ENCODE results near the gene SLC25A14. TPM values are rescaled to one million over a fixed set of nuclear protein-coding genes. Genes with fewer than 3 reads are reported as not detected.

SLC25A14 gene
- polyA plus RNA-seq, 2 of the 4 experiments (the other 2 are of a cell fraction), result 23.0 to 34.8 TPM

DNA sequence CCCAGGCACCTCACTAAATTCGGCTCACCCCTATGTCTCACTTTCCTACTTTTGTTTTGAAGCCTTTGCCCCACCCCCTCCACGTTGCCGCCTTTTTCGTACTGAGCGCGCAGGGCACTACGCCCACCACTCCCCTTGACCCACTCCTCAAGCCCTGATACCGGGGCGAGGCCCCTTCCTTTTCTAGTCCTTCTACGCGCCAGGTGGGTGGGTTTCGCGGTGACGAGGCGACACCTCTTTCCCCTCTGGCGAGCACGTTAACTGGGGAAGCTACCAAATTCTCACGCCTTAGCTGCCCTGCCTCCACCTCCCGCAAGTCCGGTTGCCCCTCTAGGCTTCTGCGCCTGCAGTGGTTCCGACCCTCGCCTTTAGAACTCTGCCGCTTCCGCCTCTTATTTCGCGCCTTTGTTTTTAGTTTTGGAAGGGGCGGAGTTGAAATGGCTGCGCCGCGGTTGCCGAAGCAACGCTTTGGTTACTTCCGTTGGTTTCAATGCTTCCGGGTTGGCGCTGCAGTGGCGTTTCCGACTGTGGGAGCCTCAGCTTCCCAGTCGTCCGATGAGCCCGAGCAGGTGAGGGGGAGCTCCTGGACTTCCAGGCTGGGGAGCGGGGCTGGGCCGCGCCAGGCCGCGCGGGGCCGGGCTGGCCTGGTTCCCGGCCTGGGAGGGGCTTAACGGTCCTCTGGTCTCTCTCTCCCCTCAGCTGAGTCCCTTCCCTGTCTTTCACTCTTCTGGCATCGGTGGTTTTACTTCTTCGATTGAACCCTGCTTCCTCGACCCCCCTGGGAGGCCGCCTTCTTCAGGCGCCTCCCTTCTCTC lies at the start of gene SLC25A14 (continued):
- no peak for TF ChIP-seq RAD21 (conservative IDR thresholded peaks at IDR 0.05 in 1 of 2, IDR thresholded peaks at IDR 0.05 in 1 of 2)
- TF ChIP-seq ZFP36 (IDR thresholded peaks at IDR 0.05; ENCODE audit: borderline replicate concordance, partially characterized antibody), result no peak
- peak; percentile 86 for TF ChIP-seq PHF8 (IDR thresholded peaks at IDR 0.05; ENCODE audit: borderline replicate concordance, low read depth)
- TF ChIP-seq HEYL (CRISPR knock-in tag; IDR thresholded peaks at IDR 0.05), result no peak
- TF ChIP-seq ESRRA (IDR thresholded peaks at IDR 0.05; ENCODE audit: borderline replicate concordance, low read length), result no peak
- TF ChIP-seq CEBPB (IDR thresholded peaks at IDR 0.05), result no peak
- TF ChIP-seq, protein P1, sequence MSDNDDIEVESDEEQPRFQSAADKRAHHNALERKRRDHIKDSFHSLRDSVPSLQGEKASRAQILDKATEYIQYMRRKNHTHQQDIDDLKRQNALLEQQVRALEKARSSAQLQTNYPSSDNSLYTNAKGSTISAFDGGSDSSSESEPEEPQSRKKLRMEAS (IDR thresholded peaks at IDR 0.05), result peak; percentile 51
- TF ChIP-seq EHMT2 (IDR thresholded peaks at IDR 0.05; ENCODE audit: low read depth), result no peak
- TF ChIP-seq ZC3H11A (IDR thresholded peaks at IDR 0.05), result no peak
- TF ChIP-seq HOXB5 (CRISPR knock-in tag; IDR thresholded peaks at IDR 0.05), result no peak
- no peak for TF ChIP-seq ZSCAN20 (CRISPR knock-in tag; IDR thresholded peaks at IDR 0.05)
- TF ChIP-seq JUNB (IDR thresholded peaks at IDR 0.05), result no peak
- TF ChIP-seq RCOR1 (IDR thresholded peaks at IDR 0.05; ENCODE audit: low read depth, low read length), result no peak

DNA sequence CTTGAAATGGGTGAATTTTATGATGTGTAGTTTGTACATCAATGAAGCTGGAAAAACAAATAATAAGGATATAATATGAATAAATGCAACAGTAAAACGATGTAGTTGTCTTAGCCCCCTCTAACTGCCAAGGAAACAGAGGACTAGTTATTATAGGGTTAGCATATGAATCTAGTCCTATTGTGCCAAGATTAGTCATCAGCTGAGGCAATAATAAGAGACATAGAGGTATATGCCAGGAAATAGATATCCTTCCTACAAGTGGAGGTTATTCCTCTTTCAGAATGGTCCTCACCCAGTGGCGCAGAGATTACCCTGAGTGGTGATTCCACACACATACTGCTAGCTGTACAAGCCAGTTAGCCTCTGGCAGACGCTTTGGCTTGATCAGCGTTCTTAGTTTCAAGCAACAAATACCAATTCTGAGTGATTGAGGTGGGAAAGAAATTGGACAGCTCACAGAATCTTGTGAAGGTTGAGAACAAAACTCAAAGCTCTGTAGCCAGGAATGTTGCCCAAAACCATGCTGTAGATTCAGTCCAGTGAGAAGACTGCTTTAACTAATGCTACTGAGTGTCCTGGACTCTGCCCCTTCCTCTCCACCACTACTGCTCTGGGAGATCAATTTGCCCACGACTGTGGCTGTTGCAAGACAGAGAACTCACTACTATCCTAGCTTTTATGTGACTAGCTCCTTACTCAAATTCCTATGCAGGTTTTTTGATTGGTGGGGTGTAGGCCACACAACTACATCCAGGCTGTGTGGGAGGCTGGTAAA lies 44.0 kb upstream of the SLC25A14 start:
- Histone ChIP-seq H3K4me2 (no peak overlapping the region), H3K9me3 (no peaks in the 10 kb centered on the region), H3K4me3 (no peak overlapping the region), H3K4me1 (no peaks in the 10 kb centered on the region), H3K27ac (no peak overlapping the region)
- FAIRE-seq (no peak), DNase-seq (ENCODE audit: low read depth in 1 of 2, low spot score in 1 of 2) (no peak), ATAC-seq (no peak)
- ChIA-PET POLR2A (no interaction called here), CTCF (no interaction called here)
- WGBS (ENCODE audit: missing lambda C conversion rate), result 30% methylated on average over 5 of the region's 5 CpGs
- TF ChIP-seq MYC (IDR thresholded peaks at IDR 0.05; ENCODE audit: borderline replicate concordance, low read length), result no peak
- no peak for TF ChIP-seq FOSB (CRISPR knock-in tag; IDR thresholded peaks at IDR 0.05)
- TF ChIP-seq RCOR1 (IDR thresholded peaks at IDR 0.05; ENCODE audit: low read depth, low read length), result no peak
- no peak for TF ChIP-seq NPAS2 (CRISPR knock-in tag; IDR thresholded peaks at IDR 0.05; ENCODE audit: borderline replicate concordance)
- TF ChIP-seq JUN (IDR thresholded peaks at IDR 0.05), result no peak
- TF ChIP-seq, protein P2, sequence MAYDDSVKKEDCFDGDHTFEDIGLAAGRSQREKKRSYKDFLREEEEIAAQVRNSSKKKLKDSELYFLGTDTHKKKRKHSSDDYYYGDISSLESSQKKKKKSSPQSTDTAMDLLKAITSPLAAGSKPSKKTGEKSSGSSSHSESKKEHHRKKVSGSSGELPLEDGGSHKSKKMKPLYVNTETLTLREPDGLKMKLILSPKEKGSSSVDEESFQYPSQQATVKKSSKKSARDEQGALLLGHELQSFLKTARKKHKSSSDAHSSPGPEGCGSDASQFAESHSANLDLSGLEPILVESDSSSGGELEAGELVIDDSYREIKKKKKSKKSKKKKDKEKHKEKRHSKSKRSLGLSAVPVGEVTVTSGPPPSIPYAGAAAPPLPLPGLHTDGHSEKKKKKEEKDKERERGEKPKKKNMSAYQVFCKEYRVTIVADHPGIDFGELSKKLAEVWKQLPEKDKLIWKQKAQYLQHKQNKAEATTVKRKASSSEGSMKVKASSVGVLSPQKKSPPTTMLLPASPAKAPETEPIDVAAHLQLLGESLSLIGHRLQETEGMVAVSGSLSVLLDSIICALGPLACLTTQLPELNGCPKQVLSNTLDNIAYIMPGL (CRISPR knock-in tag; IDR thresholded peaks at IDR 0.05; ENCODE audit: borderline replicate concordance), result no peak
- TF ChIP-seq, protein P3, sequence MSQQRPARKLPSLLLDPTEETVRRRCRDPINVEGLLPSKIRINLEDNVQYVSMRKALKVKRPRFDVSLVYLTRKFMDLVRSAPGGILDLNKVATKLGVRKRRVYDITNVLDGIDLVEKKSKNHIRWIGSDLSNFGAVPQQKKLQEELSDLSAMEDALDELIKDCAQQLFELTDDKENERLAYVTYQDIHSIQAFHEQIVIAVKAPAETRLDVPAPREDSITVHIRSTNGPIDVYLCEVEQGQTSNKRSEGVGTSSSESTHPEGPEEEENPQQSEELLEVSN (IDR thresholded peaks at IDR 0.05; ENCODE audit: borderline replicate concordance, low read depth), result no peak
- TF ChIP-seq FOXS1 (CRISPR knock-in tag; IDR thresholded peaks at IDR 0.05), result no peak
- no peak for TF ChIP-seq HOXA7 (CRISPR knock-in tag; IDR thresholded peaks at IDR 0.05)
- no peak for TF ChIP-seq KDM5A (IDR thresholded peaks at IDR 0.05)
- TF ChIP-seq RAD21 (conservative IDR thresholded peaks at IDR 0.05 in 1 of 2, IDR thresholded peaks at IDR 0.05 in 1 of 2), result no peak
- no peak for TF ChIP-seq ZFP36 (IDR thresholded peaks at IDR 0.05; ENCODE audit: borderline replicate concordance, partially characterized antibody)
- no peak for TF ChIP-seq SREBF2 (IDR thresholded peaks at IDR 0.05)
- TF ChIP-seq, protein P4, sequence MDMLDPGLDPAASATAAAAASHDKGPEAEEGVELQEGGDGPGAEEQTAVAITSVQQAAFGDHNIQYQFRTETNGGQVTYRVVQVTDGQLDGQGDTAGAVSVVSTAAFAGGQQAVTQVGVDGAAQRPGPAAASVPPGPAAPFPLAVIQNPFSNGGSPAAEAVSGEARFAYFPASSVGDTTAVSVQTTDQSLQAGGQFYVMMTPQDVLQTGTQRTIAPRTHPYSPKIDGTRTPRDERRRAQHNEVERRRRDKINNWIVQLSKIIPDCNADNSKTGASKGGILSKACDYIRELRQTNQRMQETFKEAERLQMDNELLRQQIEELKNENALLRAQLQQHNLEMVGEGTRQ (IDR thresholded peaks at IDR 0.05), result no peak
- TF ChIP-seq, protein P5, sequence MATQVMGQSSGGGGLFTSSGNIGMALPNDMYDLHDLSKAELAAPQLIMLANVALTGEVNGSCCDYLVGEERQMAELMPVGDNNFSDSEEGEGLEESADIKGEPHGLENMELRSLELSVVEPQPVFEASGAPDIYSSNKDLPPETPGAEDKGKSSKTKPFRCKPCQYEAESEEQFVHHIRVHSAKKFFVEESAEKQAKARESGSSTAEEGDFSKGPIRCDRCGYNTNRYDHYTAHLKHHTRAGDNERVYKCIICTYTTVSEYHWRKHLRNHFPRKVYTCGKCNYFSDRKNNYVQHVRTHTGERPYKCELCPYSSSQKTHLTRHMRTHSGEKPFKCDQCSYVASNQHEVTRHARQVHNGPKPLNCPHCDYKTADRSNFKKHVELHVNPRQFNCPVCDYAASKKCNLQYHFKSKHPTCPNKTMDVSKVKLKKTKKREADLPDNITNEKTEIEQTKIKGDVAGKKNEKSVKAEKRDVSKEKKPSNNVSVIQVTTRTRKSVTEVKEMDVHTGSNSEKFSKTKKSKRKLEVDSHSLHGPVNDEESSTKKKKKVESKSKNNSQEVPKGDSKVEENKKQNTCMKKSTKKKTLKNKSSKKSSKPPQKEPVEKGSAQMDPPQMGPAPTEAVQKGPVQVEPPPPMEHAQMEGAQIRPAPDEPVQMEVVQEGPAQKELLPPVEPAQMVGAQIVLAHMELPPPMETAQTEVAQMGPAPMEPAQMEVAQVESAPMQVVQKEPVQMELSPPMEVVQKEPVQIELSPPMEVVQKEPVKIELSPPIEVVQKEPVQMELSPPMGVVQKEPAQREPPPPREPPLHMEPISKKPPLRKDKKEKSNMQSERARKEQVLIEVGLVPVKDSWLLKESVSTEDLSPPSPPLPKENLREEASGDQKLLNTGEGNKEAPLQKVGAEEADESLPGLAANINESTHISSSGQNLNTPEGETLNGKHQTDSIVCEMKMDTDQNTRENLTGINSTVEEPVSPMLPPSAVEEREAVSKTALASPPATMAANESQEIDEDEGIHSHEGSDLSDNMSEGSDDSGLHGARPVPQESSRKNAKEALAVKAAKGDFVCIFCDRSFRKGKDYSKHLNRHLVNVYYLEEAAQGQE (IDR thresholded peaks at IDR 0.05), result no peak
- TF ChIP-seq ZSCAN20 (CRISPR knock-in tag; IDR thresholded peaks at IDR 0.05), result no peak
- no peak for TF ChIP-seq EHF (CRISPR knock-in tag; IDR thresholded peaks at IDR 0.05)
- TF ChIP-seq NFE2L2 (conservative IDR thresholded peaks at IDR 0.05; ENCODE audit: low read length), result no peak
- TF ChIP-seq FOSL2 (IDR thresholded peaks at IDR 0.05), result no peak
- TF ChIP-seq FOSL2 (CRISPR knock-in tag; IDR thresholded peaks at IDR 0.05), result no peak
- TF ChIP-seq SMC3 (IDR thresholded peaks at IDR 0.05), result no peak

Measured in A549 (cell line).